ENCODE data around the gene PDE4D.
A peak's percentile ranks its signal among the peaks of the same experiment; 100 is the strongest.

PDE4D gene

GRCh38 chr5:59810041-59810440 lies 83.5 kb downstream of the PDE4D start:
- peak overlapping the region; percentile 55 for H3K4me2 ChIP-seq
- no peaks in the 10 kb centered on the region for H3K4me1 ChIP-seq
- TF ChIP-seq Cebpa-rat (IDR thresholded peaks at IDR 0.05) = no peak
- H3K27me3 ChIP-seq = no peaks in the 10 kb centered on the region
- H3K36me3 ChIP-seq = no peaks in the 10 kb centered on the region
- no peaks in the 10 kb centered on the region for H4K20me1 ChIP-seq
- no peaks in the 10 kb centered on the region for H3K9me3 ChIP-seq
- no peak overlapping the region for H3K9ac ChIP-seq
- H3K27ac ChIP-seq = no peak overlapping the region
- no peak overlapping the region for H3K4me3 ChIP-seq

GRCh38 chr5:59807806-59808205 lies 85.7 kb downstream of the PDE4D start:
- Histone ChIP-seq H3K9me3 (no peaks in the 10 kb centered on the region), H3K36me3 (no peaks in the 10 kb centered on the region), H3K27me3 (no peaks in the 10 kb centered on the region), H3K4me2 (peak overlapping the region; percentile 22; the same call in 1 of the 2 replicates), H3K4me3 (no peak overlapping the region), H4K20me1 (no peaks in the 10 kb centered on the region), H3K4me1 (no peaks in the 10 kb centered on the region), H3K27ac (no peak overlapping the region), H3K9ac (no peak overlapping the region)
- TF ChIP-seq Cebpa-rat (IDR thresholded peaks at IDR 0.05) = no peak

GRCh38 chr5:59800347-59800893 lies 93.1 kb downstream of the PDE4D start:
- Histone ChIP-seq H3K4me3 (no peak overlapping the region), H3K27me3 (no peaks in the 10 kb centered on the region)
- TF ChIP-seq Cebpa-rat (IDR thresholded peaks at IDR 0.05) = no peak

GRCh38 chr5:59799668-59800346 lies 93.7 kb downstream of the PDE4D start:
- no peak overlapping the region for H3K4me3 ChIP-seq
- peak overlapping the region; percentile 8; the same call in 1 of the 2 replicates for H3K9ac ChIP-seq
- no peak overlapping the region for H3K27ac ChIP-seq

More at GRCh38 chr5:59800347-59800893, 93.1 kb downstream of the PDE4D start:
- H4K20me1 ChIP-seq = no peaks in the 10 kb centered on the region
- peaks cover 17% of the 10 kb centered on the region for H3K4me1 ChIP-seq
- no peak overlapping the region for H3K9ac ChIP-seq
- no peaks in the 10 kb centered on the region for H3K9me3 ChIP-seq
- H3K4me2 ChIP-seq = no peak overlapping the region
- H3K36me3 ChIP-seq = no peaks in the 10 kb centered on the region
- H3K27ac ChIP-seq = no peak overlapping the region

GRCh38 chr5:59798862-59799667 lies 94.5 kb downstream of the PDE4D start:
- Histone ChIP-seq H4K20me1 (no peaks in the 10 kb centered on the region), H3K27ac (0 out of 2 replicates have a peak overlapping the region, but pooled peaks have one; percentile 25), H3K9ac (peak overlapping the region; percentile 8; the same call in 1 of the 2 replicates), H3K36me3 (no peaks in the 10 kb centered on the region), H3K4me1 (peaks cover 17% of the 10 kb centered on the region), H3K27me3 (no peaks in the 10 kb centered on the region), H3K4me2 (peak overlapping the region; percentile 80), H3K4me3 (peak overlapping the region; percentile 27; the same call in 1 of the 2 replicates), H3K9me3 (no peaks in the 10 kb centered on the region)
- TF ChIP-seq Cebpa-rat (IDR thresholded peaks at IDR 0.05) = no peak

More at GRCh38 chr5:59799668-59800346, 93.7 kb downstream of the PDE4D start:
- Histone ChIP-seq H3K36me3 (no peaks in the 10 kb centered on the region), H3K4me2 (peak overlapping the region; percentile 80), H3K4me1 (peaks cover 17% of the 10 kb centered on the region), H3K9me3 (no peaks in the 10 kb centered on the region), H3K27me3 (no peaks in the 10 kb centered on the region), H4K20me1 (no peaks in the 10 kb centered on the region)
- TF ChIP-seq Cebpa-rat (IDR thresholded peaks at IDR 0.05) = no peak

GRCh38 chr5:59795141-59795540 lies 98.4 kb downstream of the PDE4D start:
- Histone ChIP-seq H3K9ac (no peak overlapping the region), H3K36me3 (no peaks in the 10 kb centered on the region), H4K20me1 (no peaks in the 10 kb centered on the region), H3K4me1 (peaks cover 17% of the 10 kb centered on the region), H3K4me3 (no peak overlapping the region), H3K27me3 (no peaks in the 10 kb centered on the region), H3K4me2 (no peak overlapping the region), H3K9me3 (no peaks in the 10 kb centered on the region), H3K27ac (no peak overlapping the region)
- TF ChIP-seq Cebpa-rat (IDR thresholded peaks at IDR 0.05) = no peak

GRCh38 chr5:59792983-59793585 lies 100.4 kb downstream of the PDE4D start:
- no peak for TF ChIP-seq Cebpa-rat (IDR thresholded peaks at IDR 0.05)

GRCh38 chr5:59791617-59792016 lies 101.9 kb downstream of the PDE4D start:
- no peak for TF ChIP-seq Cebpa-rat (IDR thresholded peaks at IDR 0.05)
- Histone ChIP-seq H3K9me3 (no peaks in the 10 kb centered on the region), H3K4me2 (no peak overlapping the region), H3K4me3 (no peak overlapping the region), H3K4me1 (no peaks in the 10 kb centered on the region), H3K9ac (no peak overlapping the region), H3K36me3 (no peaks in the 10 kb centered on the region), H4K20me1 (no peaks in the 10 kb centered on the region), H3K27me3 (no peaks in the 10 kb centered on the region), H3K27ac (no peak overlapping the region)

More at GRCh38 chr5:59792983-59793585, 100.4 kb downstream of the PDE4D start:
- no peaks in the 10 kb centered on the region for H3K27me3 ChIP-seq
- H3K9ac ChIP-seq = no peak overlapping the region
- no peaks in the 10 kb centered on the region for H4K20me1 ChIP-seq
- no peaks in the 10 kb centered on the region for H3K9me3 ChIP-seq
- H3K4me1 ChIP-seq = no peaks in the 10 kb centered on the region
- H3K4me3 ChIP-seq = no peak overlapping the region
- H3K27ac ChIP-seq = no peak overlapping the region
- H3K4me2 ChIP-seq = no peak overlapping the region
- no peaks in the 10 kb centered on the region for H3K36me3 ChIP-seq

GRCh38 chr5:59790776-59791475 lies 102.6 kb downstream of the PDE4D start:
- Histone ChIP-seq H3K27ac (no peak overlapping the region), H3K4me3 (no peak overlapping the region), H3K4me1 (no peaks in the 10 kb centered on the region), H3K9ac (no peak overlapping the region), H3K27me3 (no peaks in the 10 kb centered on the region), H3K4me2 (no peak overlapping the region), H4K20me1 (no peaks in the 10 kb centered on the region), H3K36me3 (no peaks in the 10 kb centered on the region), H3K9me3 (no peaks in the 10 kb centered on the region)
- no peak for TF ChIP-seq Cebpa-rat (IDR thresholded peaks at IDR 0.05)
